ENCODE results near the gene CDH5. TPM values are rescaled to one million over a fixed set of nuclear protein-coding genes. Genes with fewer than 3 reads are reported as not detected.

The CDH5 gene
- total RNA-seq, 1 experiment from 2014 or later, result 1.8 TPM

- no peak for DNase-seq
- H3K9me3 ChIP-seq, result no peaks in the 10 kb centered on the region
- H3K27me3 ChIP-seq, result no peaks in the 10 kb centered on the region
- H3K36me3 ChIP-seq, result no peaks in the 10 kb centered on the region
- H3K4me3 ChIP-seq, result no peak overlapping the region
Measured at GRCh38 chr16:66418165-66418962, 51.9 kb downstream of the CDH5 start.

GRCh38 chr16:66419527-66419926 lies 53.0 kb downstream of the CDH5 start:
- no peaks in the 10 kb centered on the region for H3K27me3 ChIP-seq
- H3K9me3 ChIP-seq, result no peaks in the 10 kb centered on the region
- no peak for DNase-seq
- H3K36me3 ChIP-seq, result no peaks in the 10 kb centered on the region
- H3K4me3 ChIP-seq, result no peak overlapping the region

GRCh38 chr16:66420396-66420795 lies 53.9 kb downstream of the CDH5 start:
- DNase-seq, result no peak
- Histone ChIP-seq H3K9me3 (no peaks in the 10 kb centered on the region), H3K27me3 (no peaks in the 10 kb centered on the region), H3K36me3 (no peaks in the 10 kb centered on the region), H3K4me3 (no peak overlapping the region)

GRCh38 chr16:66421891-66422290 lies 55.4 kb downstream of the CDH5 start:
- no peaks in the 10 kb centered on the region for H3K36me3 ChIP-seq
- H3K4me3 ChIP-seq, result no peak overlapping the region
- no peaks in the 10 kb centered on the region for H3K27me3 ChIP-seq
- DNase-seq, result no peak
- no peaks in the 10 kb centered on the region for H3K9me3 ChIP-seq

- no peaks in the 10 kb centered on the region for H3K36me3 ChIP-seq
- H3K27me3 ChIP-seq, result no peaks in the 10 kb centered on the region
- no peak overlapping the region for H3K4me3 ChIP-seq
- H3K9me3 ChIP-seq, result no peaks in the 10 kb centered on the region
- DNase-seq, result no peak
Measured at GRCh38 chr16:66422366-66422765, 55.9 kb downstream of the CDH5 start.

- H3K27me3 ChIP-seq, result no peaks in the 10 kb centered on the region
- DNase-seq, result no peak
Measured at GRCh38 chr16:66423177-66423576, 56.7 kb downstream of the CDH5 start.

GRCh38 chr16:66425651-66426050 lies 59.2 kb downstream of the CDH5 start:
- no peaks in the 10 kb centered on the region for H3K9me3 ChIP-seq
- H3K36me3 ChIP-seq, result no peaks in the 10 kb centered on the region
- H3K27me3 ChIP-seq, result no peaks in the 10 kb centered on the region
- H3K4me3 ChIP-seq, result no peak overlapping the region
- DNase-seq, result no peak

More at GRCh38 chr16:66423177-66423576, 56.7 kb downstream of the CDH5 start:
- Histone ChIP-seq H3K9me3 (no peaks in the 10 kb centered on the region), H3K4me3 (no peak overlapping the region), H3K36me3 (no peaks in the 10 kb centered on the region)

- H3K4me3 ChIP-seq, result peak overlapping the region; percentile 28
- no peaks in the 10 kb centered on the region for H3K27me3 ChIP-seq
- H3K9me3 ChIP-seq, result no peaks in the 10 kb centered on the region
- H3K36me3 ChIP-seq, result no peaks in the 10 kb centered on the region
- peak; percentile 23 for DNase-seq
Measured at GRCh38 chr16:66426112-66427035, 59.9 kb downstream of the CDH5 start.

GRCh38 chr16:66427036-66427860 lies 60.8 kb downstream of the CDH5 start, which contains the start of gene BEAN1:
Gene BEAN1 (plus strand): TSS chr16:66427295. CDS start chr16:66437677, 10,382 bp downstream.
- no peaks in the 10 kb centered on the region for H3K36me3 ChIP-seq
- peak within 1 kb of the TSS; percentile 28 for H3K4me3 ChIP-seq
- H3K27me3 ChIP-seq, result no peaks in the 10 kb centered on the region
- H3K9me3 ChIP-seq, result no peaks in the 10 kb centered on the region
- peak; percentile 35 for DNase-seq

- no peaks in the 10 kb centered on the region for H3K36me3 ChIP-seq
- DNase-seq, result no peak
- no peaks in the 10 kb centered on the region for H3K27me3 ChIP-seq
- no peak overlapping the region; the same call in 1 of the 2 replicates for H3K4me3 ChIP-seq
- no peaks in the 10 kb centered on the region for H3K9me3 ChIP-seq
Measured at GRCh38 chr16:66427871-66428681, 61.6 kb downstream of the CDH5 start.

GRCh38 chr16:66428682-66429251 lies 62.3 kb downstream of the CDH5 start:
- H3K36me3 ChIP-seq, result no peaks in the 10 kb centered on the region
- no peaks in the 10 kb centered on the region for H3K27me3 ChIP-seq
- H3K4me3 ChIP-seq, result no peak overlapping the region
- no peak for DNase-seq
- no peaks in the 10 kb centered on the region for H3K9me3 ChIP-seq

- H3K36me3 ChIP-seq, result no peaks in the 10 kb centered on the region
- no peak overlapping the region for H3K4me3 ChIP-seq
- DNase-seq, result no peak
- H3K27me3 ChIP-seq, result no peaks in the 10 kb centered on the region
- H3K9me3 ChIP-seq, result no peaks in the 10 kb centered on the region
Measured at GRCh38 chr16:66429290-66429962, 62.9 kb downstream of the CDH5 start.

- DNase-seq, result no peak
- Histone ChIP-seq H3K27me3 (no peaks in the 10 kb centered on the region), H3K9me3 (no peaks in the 10 kb centered on the region), H3K36me3 (no peaks in the 10 kb centered on the region), H3K4me3 (no peak overlapping the region)
Measured at GRCh38 chr16:66430214-66430613, 63.7 kb downstream of the CDH5 start.

GRCh38 chr16:66431760-66432159 lies 65.3 kb downstream of the CDH5 start:
- Histone ChIP-seq H3K36me3 (no peaks in the 10 kb centered on the region), H3K9me3 (no peaks in the 10 kb centered on the region), H3K27me3 (no peaks in the 10 kb centered on the region), H3K4me3 (no peak overlapping the region)
- DNase-seq, result no peak

GRCh38 chr16:66432429-66432828 lies 65.9 kb downstream of the CDH5 start:
- no peak overlapping the region for H3K4me3 ChIP-seq
- no peaks in the 10 kb centered on the region for H3K27me3 ChIP-seq
- H3K36me3 ChIP-seq, result no peaks in the 10 kb centered on the region
- no peaks in the 10 kb centered on the region for H3K9me3 ChIP-seq
- no peak for DNase-seq
